ENCODE measurements around the gene DLAT.
"Not testable (repeated sequence)": the region's sequence is repeated elsewhere in the genome, so short reads cannot be mapped to it uniquely, and the experiment has no call there.

The DLAT gene

GRCh38 chr11:112005422-112006094 lies 19.6 kb upstream of the DLAT start:
- DNase-seq: no peak

- not testable (repeated sequence) for DNase-seq
These were observed 19.1 kb upstream of the DLAT start for GRCh38 chr11:112006095-112006441.

GRCh38 chr11:112011451-112011850 lies 13.8 kb upstream of the DLAT start:
- DNase-seq: not testable (repeated sequence)

- no peak for DNase-seq
These were observed 12.3 kb upstream of the DLAT start for GRCh38 chr11:112012874-112013273.

- no peak for DNase-seq
These were observed 11.6 kb upstream of the DLAT start for GRCh38 chr11:112013497-112014164.

- DNase-seq: no peak
These were observed 9.0 kb upstream of the DLAT start for GRCh38 chr11:112016088-112016764.

GRCh38 chr11:112016765-112017376 lies 8.3 kb upstream of the DLAT start:
- DNase-seq: no peak

GRCh38 chr11:112017538-112017937 lies 7.7 kb upstream of the DLAT start:
- DNase-seq: no peak

- no peak for DNase-seq
These were observed 6.1 kb upstream of the DLAT start for GRCh38 chr11:112019066-112019465.

GRCh38 chr11:112023104-112023503 lies 2.1 kb upstream of the DLAT start:
- no peak for DNase-seq

GRCh38 chr11:112024178-112024772 lies 933 bp upstream of the DLAT start:
- DNase-seq: no peak

- DNase-seq: no peak
These were observed 499 bp downstream of the DLAT start for GRCh38 chr11:112025707-112026106.

GRCh38 chr11:112026784-112027410 lies 1.7 kb downstream of the DLAT start:
- DNase-seq: not testable (repeated sequence)

- DNase-seq: no peak
These were observed 4.3 kb downstream of the DLAT start for GRCh38 chr11:112029460-112029859.

- DNase-seq: no peak
These were observed 8.7 kb downstream of the DLAT start for GRCh38 chr11:112033902-112034301.

- no peak for DNase-seq
These were observed 12.3 kb downstream of the DLAT start for GRCh38 chr11:112037527-112037926.

GRCh38 chr11:112042161-112042960 lies 17.2 kb downstream of the DLAT start:
- no peak for DNase-seq

GRCh38 chr11:112042961-112043304 lies 17.7 kb downstream of the DLAT start:
- no peak for DNase-seq

GRCh38 chr11:112044961-112045360 lies 19.8 kb downstream of the DLAT start:
- DNase-seq: no peak

GRCh38 chr11:112046647-112047046 lies 21.4 kb downstream of the DLAT start:
- not testable (repeated sequence) for DNase-seq

GRCh38 chr11:112048256-112048655 lies 23.0 kb downstream of the DLAT start:
- DNase-seq: not testable (repeated sequence)

GRCh38 chr11:112049777-112050176 lies 24.6 kb downstream of the DLAT start:
- no peak for DNase-seq

Data from activated CD4-positive, CD25-positive, alpha-beta regulatory T cell (primary cell).